HG03432 (cell line): ENCODE measurements around the gene IFNA1.
"Not testable (repeated sequence)": the region's sequence is repeated elsewhere in the genome, so short reads cannot be mapped to it uniquely, and the experiment has no call there.

Experiments used
- ATAC-seq: cut with Tn5 transposase; IDR thresholded peaks from one replicate; pipeline ENCODE4 v1.9.1; 2021; ENCODE audit warnings: mild to moderate bottlenecking, moderate library complexity; ENCODE audit not compliant: unreplicated experiment

Gene IFNA1

GRCh38 chr9:21443849-21444625, 3.8 kb downstream of the IFNA1 start:
- ATAC-seq = peak; percentile 96

GRCh38 chr9:21449312-21449711, 9.1 kb downstream of the IFNA1 start:
- ATAC-seq = not testable (repeated sequence)

GRCh38 chr9:21450733-21451394, 10.6 kb downstream of the IFNA1 start:
- no peak for ATAC-seq

- ATAC-seq = no peak
Observed at GRCh38 chr9:21452681-21453080, 12.4 kb downstream of the IFNA1 start.

GRCh38 chr9:21454149-21454548, 13.9 kb downstream of the IFNA1 start:
- ATAC-seq = no peak

- ATAC-seq = peak; percentile 93
Observed at GRCh38 chr9:21455320-21455719, 15.1 kb downstream of the IFNA1 start.

GRCh38 chr9:21461377-21461776, 21.1 kb downstream of the IFNA1 start:
- ATAC-seq = no peak

GRCh38 chr9:21465138-21465537, 24.9 kb downstream of the IFNA1 start:
- no peak for ATAC-seq

GRCh38 chr9:21465859-21466518, 25.8 kb downstream of the IFNA1 start:
- ATAC-seq = no peak

GRCh38 chr9:21470126-21470525, 29.9 kb downstream of the IFNA1 start:
- no peak for ATAC-seq

- ATAC-seq = no peak
Observed at GRCh38 chr9:21473236-21473635, 33.0 kb downstream of the IFNA1 start.

- no peak for ATAC-seq
Observed at GRCh38 chr9:21477466-21477865, 37.2 kb downstream of the IFNA1 start.

GRCh38 chr9:21479152-21479702, 39.0 kb downstream of the IFNA1 start:
- no peak for ATAC-seq

- peak; percentile 73 for ATAC-seq
Observed at GRCh38 chr9:21481470-21482056, 41.3 kb downstream of the IFNA1 start.

- no peak for ATAC-seq
Observed at GRCh38 chr9:21482213-21482612, 42.0 kb downstream of the IFNA1 start, which contains the start of gene IFNE. TSS of gene IFNE (minus strand) at chr9:21482313. CDS start at chr9:21481694, 619 bp downstream.
